Neural crest cell (in vitro differentiated cells): ENCODE results near the gene C22orf15. TPM values are rescaled to one million over a fixed set of nuclear protein-coding genes. Genes with fewer than 3 reads are reported as not detected.
"Not testable (repeated sequence)": the region's sequence is repeated elsewhere in the genome, so short reads cannot be mapped to it uniquely, and the experiment has no call there.

Experiments
- DNase-seq: peaks from one replicate; pipeline ENCODE4 v3.0.0; 2021; ENCODE audit warnings: low read depth, mixed read lengths, low spot score
- H3K27ac Mint-ChIP-seq: one replicate; pipeline ENCODE4 v1.8.0; 2021; ENCODE audit warnings: mild to moderate bottlenecking, mixed read lengths; ENCODE audit not compliant: unreplicated experiment
- H3K27me3 Mint-ChIP-seq: 2 replicates; pipeline ENCODE4 v1.8.0; 2021; ENCODE audit warnings: low read depth, mild to moderate bottlenecking, mixed read lengths
- H3K36me3 Mint-ChIP-seq: 2 replicates; pipeline ENCODE4 v1.8.0; 2021; ENCODE audit warnings: low read depth, mild to moderate bottlenecking, mixed read lengths
- H3K4me1 Mint-ChIP-seq: 2 replicates; pipeline ENCODE4 v1.8.0; 2021; ENCODE audit warnings: mixed read lengths
- H3K4me3 Mint-ChIP-seq: one replicate; pipeline ENCODE4 v1.8.0; 2021; ENCODE audit warnings: mild to moderate bottlenecking, mixed read lengths
- H3K9me3 Mint-ChIP-seq: 2 replicates; pipeline ENCODE4 v1.8.0; 2021; ENCODE audit warnings: mixed read lengths
- total RNA-seq: library from RNA; stranded (reverse); gene quantifications from 2 replicates; pipeline ENCODE4 v1.2.1, GENCODE V29; 2021
- TF ChIP-seq, protein P1 (sequence below): fragments of 200-600 bp; sonication (generic); conservative IDR thresholded peaks from 2 replicates; pipeline ENCODE4 v1.5.0; 2021; ENCODE audit warnings: antibody characterized with exemption, mild to moderate bottlenecking

C22orf15 gene
- total RNA-seq, 1 donor from 2014 or later, result 0.79 TPM

- Mint-ChIP-seq H3K27me3 (no peaks in the 10 kb centered on the region), H3K9me3 (no peaks in the 10 kb centered on the region), H3K27ac (peak overlapping the region; percentile 95), H3K4me3 (peak overlapping the region; percentile 90), H3K4me1 (peaks cover 6% of the 10 kb centered on the region), H3K36me3 (peaks cover 3% of the 10 kb centered on the region)
- TF ChIP-seq, protein P1, sequence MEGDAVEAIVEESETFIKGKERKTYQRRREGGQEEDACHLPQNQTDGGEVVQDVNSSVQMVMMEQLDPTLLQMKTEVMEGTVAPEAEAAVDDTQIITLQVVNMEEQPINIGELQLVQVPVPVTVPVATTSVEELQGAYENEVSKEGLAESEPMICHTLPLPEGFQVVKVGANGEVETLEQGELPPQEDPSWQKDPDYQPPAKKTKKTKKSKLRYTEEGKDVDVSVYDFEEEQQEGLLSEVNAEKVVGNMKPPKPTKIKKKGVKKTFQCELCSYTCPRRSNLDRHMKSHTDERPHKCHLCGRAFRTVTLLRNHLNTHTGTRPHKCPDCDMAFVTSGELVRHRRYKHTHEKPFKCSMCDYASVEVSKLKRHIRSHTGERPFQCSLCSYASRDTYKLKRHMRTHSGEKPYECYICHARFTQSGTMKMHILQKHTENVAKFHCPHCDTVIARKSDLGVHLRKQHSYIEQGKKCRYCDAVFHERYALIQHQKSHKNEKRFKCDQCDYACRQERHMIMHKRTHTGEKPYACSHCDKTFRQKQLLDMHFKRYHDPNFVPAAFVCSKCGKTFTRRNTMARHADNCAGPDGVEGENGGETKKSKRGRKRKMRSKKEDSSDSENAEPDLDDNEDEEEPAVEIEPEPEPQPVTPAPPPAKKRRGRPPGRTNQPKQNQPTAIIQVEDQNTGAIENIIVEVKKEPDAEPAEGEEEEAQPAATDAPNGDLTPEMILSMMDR, result no peak
- peak; percentile 89 for DNase-seq
Measured at GRCh38 chr22:23716811-23717801, 45.7 kb upstream of the C22orf15 start.

DNA sequence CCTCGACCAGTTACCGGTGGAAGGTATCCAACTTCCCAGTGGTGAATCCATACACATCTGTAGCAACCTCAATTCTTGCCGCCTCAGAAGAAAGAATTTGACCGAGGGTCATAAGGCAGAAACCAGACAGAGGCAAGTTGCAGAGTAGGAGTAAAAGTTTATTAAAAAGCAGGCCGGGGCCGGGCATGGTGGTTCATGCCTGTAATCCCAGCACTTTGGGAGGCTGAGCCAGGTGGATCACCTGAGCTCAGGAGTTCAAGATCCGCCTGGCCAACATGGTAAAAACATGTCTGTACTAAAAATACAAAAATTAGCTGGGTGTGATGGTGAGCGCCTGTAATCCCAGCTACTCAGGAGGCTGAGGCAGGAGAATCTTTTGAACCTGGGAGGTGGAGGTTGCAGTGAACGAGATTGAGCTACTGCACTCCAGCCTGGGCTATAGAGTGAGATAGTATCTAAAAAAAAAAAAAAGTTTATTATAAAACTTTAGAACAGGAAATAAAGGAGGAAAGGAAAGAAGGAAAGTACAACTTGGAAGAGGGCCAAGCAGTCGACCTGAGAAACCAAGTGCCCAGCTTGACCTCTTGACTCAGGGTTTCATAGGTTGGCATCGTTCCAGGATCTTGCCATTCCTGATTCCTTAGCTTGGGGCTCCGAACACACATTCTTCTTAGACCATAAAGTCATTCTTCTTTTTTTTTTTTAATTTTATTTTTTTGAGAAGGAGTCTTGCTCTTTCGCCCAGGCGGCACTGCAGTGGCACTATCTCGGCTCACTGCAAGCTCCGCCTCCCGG is 44.2 kb upstream of the C22orf15 start:
- Mint-ChIP-seq H3K27ac (no peak overlapping the region), H3K4me1 (peaks cover 6% of the 10 kb centered on the region), H3K4me3 (peak overlapping the region; percentile 69), H3K9me3 (no peaks in the 10 kb centered on the region), H3K36me3 (peaks cover 3% of the 10 kb centered on the region), H3K27me3 (no peaks in the 10 kb centered on the region)
- TF ChIP-seq, protein P1, result no peak
- no peak for DNase-seq

- Mint-ChIP-seq H3K27me3 (no peaks in the 10 kb centered on the region), H3K27ac (no peak overlapping the region), H3K36me3 (no peaks in the 10 kb centered on the region), H3K4me1 (peaks cover 6% of the 10 kb centered on the region), H3K9me3 (no peaks in the 10 kb centered on the region), H3K4me3 (no peak overlapping the region)
- TF ChIP-seq, protein P1, result no peak
- DNase-seq, result no peak
Measured at GRCh38 chr22:23720855-23721254, 41.9 kb upstream of the C22orf15 start.

- no peaks in the 10 kb centered on the region for H3K9me3 Mint-ChIP-seq
- TF ChIP-seq, protein P1, result no peak
- no peaks in the 10 kb centered on the region for H3K27me3 Mint-ChIP-seq
- peaks cover 5% of the 10 kb centered on the region for H3K4me1 Mint-ChIP-seq
- H3K27ac Mint-ChIP-seq, result no peak overlapping the region
- no peaks in the 10 kb centered on the region for H3K36me3 Mint-ChIP-seq
- DNase-seq, result no peak
- H3K4me3 Mint-ChIP-seq, result no peak overlapping the region
Measured at GRCh38 chr22:23722160-23722559, 40.6 kb upstream of the C22orf15 start.

- Mint-ChIP-seq H3K4me3 (no peak overlapping the region), H3K27ac (no peak overlapping the region), H3K9me3 (no peaks in the 10 kb centered on the region)
Measured at GRCh38 chr22:23722724-23723123, 40.1 kb upstream of the C22orf15 start.

DNA sequence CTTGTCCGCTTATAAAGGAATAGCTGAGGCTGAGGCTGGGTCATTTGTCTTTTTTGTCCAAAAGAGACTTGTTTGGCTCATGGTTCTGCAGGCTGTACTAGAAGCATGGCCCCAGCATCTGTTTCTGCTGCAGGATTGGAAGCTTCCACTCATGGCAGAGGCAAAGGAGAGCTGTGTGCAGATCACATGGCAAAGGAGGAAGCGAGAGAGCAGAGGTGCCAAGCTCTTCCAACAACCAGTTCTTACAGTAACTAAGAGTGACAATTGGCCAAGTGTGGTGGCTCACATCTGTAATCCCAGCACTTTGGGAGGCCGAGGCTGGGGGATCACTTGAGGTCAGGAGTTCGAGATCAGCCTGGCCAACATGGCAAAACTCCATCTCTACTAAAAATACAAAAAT is 34.7 kb upstream of the C22orf15 start:
- not testable (repeated sequence) for H3K4me1 Mint-ChIP-seq, H3K4me3 Mint-ChIP-seq

More at GRCh38 chr22:23722724-23723123, 40.1 kb upstream of the C22orf15 start:
- Mint-ChIP-seq H3K4me1 (no peaks in the 10 kb centered on the region), H3K36me3 (no peaks in the 10 kb centered on the region), H3K27me3 (no peaks in the 10 kb centered on the region)
- TF ChIP-seq, protein P1, result no peak
- DNase-seq, result no peak

More for the DNA sequence above, 34.7 kb upstream of the C22orf15 start:
- not testable (repeated sequence) for H3K27me3 Mint-ChIP-seq, H3K36me3 Mint-ChIP-seq, H3K9me3 Mint-ChIP-seq, DNase-seq, H3K27ac Mint-ChIP-seq
